ENCODE measurements around the gene HES5. TPM values are rescaled to one million over a fixed set of nuclear protein-coding genes. Genes with fewer than 3 reads are reported as not detected.

HES5 gene
- total and polyA plus RNA-seq, 2 donors (not counting 3 experiments of a cell fraction or from before 2014, with no cell fraction given), result 0.07 TPM; not detected in 1

DNA sequence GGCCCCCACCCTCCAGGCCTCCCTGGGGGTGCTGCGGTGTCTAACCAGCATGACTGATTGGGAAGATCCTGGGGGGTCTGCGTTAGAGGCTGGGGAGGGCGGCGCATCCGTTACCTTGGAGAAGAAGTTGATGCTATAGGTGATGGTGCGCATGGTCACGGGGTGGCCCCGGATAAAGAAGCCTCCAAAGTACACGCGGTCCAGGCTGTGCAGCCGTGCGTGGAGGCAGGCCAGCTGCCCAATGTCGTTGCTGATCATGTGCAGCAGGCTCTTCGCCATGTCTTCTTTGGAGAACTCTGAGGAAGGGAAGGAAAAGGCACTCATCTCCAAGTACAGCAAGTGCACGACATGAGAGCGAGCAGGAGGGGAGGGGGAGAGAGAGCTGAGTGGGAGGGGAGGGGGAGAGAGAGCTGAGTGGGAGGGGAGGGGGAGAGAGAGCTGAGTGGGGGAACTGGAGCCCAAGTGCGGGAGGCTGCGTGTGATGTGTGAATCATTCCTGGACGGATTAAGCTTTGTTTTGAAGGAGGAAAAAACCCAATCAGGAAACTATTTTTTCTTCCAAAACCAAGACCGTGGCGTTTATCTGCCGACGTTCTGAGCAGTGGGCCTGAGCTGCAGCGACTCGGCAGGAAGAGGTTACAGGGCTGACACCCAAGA, 10.9 kb downstream of the HES5 start:
- Histone ChIP-seq H3K4me3 (replicated peaks in 1 of 3; ENCODE audit: insufficient read depth in 1 of 3, low read depth in 1 of 3, low read length in 3 of 3) (no peak overlapping the region), H3K36me3 (ENCODE audit: control insufficient read depth in 2 of 2, extremely low read depth in 1 of 2, insufficient read depth in 2 of 2, low read length in 2 of 2) (peaks cover 6 to 45% of the 10 kb centered on the region in 2 experiments), H3K9me3 (replicated peaks; ENCODE audit: control insufficient read depth, insufficient read depth, low read length) (no peaks in the 10 kb centered on the region), H3K4me1 (ENCODE audit: control insufficient read depth, extremely low read depth, insufficient read depth, low read length) (peaks cover 1% of the 10 kb centered on the region), H2AFZ (ENCODE audit: low read depth, low read length) (no peak overlapping the region), H3K27me3 (ENCODE audit: control insufficient read depth in 2 of 2, insufficient read depth in 2 of 2, low read length in 2 of 2) (no peaks in the 10 kb centered on the region), H3K9ac (replicated peaks; ENCODE audit: extremely low read depth, insufficient read depth, low read length) (no peak overlapping the region), H3K4me2 (ENCODE audit: insufficient read depth, low read length) (no peak overlapping the region), H3K27ac (ENCODE audit: insufficient read depth, low read depth, low read length) (no peak overlapping the region), H4K20me1 (replicated peaks; ENCODE audit: control insufficient read depth, extremely low read depth, insufficient read depth, low read length) (no peaks in the 10 kb centered on the region), H3K79me2 (ENCODE audit: control insufficient read depth, insufficient read depth, low read length) (peaks cover 22% of the 10 kb centered on the region), H3K9me1 (replicated peaks; ENCODE audit: control insufficient read depth, extremely low read depth, insufficient read depth, low read length) (no peaks in the 10 kb centered on the region)
- CTCF ChIA-PET, result no interaction called here
- FAIRE-seq (no peak), DNase-seq (ENCODE audit: low read depth, low spot score) (no peak)
- POLR2A ChIA-PET, result no interaction called here
- dilution Hi-C loops (cut with MboI; ENCODE audit: extremely low pct_ligation_motif_present, low sequenced_read_pairs) (no loop called here), intact Hi-C loops (cut with micrococcal nuclease) (no loop called here)
- TF ChIP-seq, protein P1, sequence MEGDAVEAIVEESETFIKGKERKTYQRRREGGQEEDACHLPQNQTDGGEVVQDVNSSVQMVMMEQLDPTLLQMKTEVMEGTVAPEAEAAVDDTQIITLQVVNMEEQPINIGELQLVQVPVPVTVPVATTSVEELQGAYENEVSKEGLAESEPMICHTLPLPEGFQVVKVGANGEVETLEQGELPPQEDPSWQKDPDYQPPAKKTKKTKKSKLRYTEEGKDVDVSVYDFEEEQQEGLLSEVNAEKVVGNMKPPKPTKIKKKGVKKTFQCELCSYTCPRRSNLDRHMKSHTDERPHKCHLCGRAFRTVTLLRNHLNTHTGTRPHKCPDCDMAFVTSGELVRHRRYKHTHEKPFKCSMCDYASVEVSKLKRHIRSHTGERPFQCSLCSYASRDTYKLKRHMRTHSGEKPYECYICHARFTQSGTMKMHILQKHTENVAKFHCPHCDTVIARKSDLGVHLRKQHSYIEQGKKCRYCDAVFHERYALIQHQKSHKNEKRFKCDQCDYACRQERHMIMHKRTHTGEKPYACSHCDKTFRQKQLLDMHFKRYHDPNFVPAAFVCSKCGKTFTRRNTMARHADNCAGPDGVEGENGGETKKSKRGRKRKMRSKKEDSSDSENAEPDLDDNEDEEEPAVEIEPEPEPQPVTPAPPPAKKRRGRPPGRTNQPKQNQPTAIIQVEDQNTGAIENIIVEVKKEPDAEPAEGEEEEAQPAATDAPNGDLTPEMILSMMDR (IDR thresholded peaks at IDR 0.05; ENCODE audit: extremely low read depth in 1 of 2, insufficient read depth in 1 of 2, low read depth in 1 of 2, low read length in 2 of 2), result no peak
- TF ChIP-seq EZH2 (IDR thresholded peaks at IDR 0.05; ENCODE audit: borderline replicate concordance, low read depth, low read length, severe bottlenecking) (no peak), POLR2AphosphoS5 (IDR thresholded peaks at IDR 0.05; ENCODE audit: insufficient read depth, low read depth, low read length) (no peak), MYC (IDR thresholded peaks at IDR 0.05; ENCODE audit: low read depth, low read length) (no peak), JUN (IDR thresholded peaks at IDR 0.05; ENCODE audit: borderline replicate concordance, insufficient read depth, insufficient read length, low read depth) (no peak), POLR2A (IDR thresholded peaks at IDR 0.05; ENCODE audit: low read depth, low read length) (no peak), GATA2 (IDR thresholded peaks at IDR 0.05; ENCODE audit: insufficient read depth, insufficient read length, low read depth, low read length) (no peak), FOS (IDR thresholded peaks at IDR 0.05; ENCODE audit: borderline replicate concordance, insufficient read depth, low read length) (no peak)
- TF ChIP-seq, protein P2, sequence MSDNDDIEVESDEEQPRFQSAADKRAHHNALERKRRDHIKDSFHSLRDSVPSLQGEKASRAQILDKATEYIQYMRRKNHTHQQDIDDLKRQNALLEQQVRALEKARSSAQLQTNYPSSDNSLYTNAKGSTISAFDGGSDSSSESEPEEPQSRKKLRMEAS (IDR thresholded peaks at IDR 0.05; ENCODE audit: insufficient read depth, insufficient read length), result no peak
- no TSS peak for BruUV-seq (replicated peaks)

Measured in endothelial cell of umbilical vein (primary cell).